Measurements from ENCODE around the gene RTP2.
A peak's percentile ranks its signal among the peaks of the same experiment; 100 is the strongest.

The RTP2 gene

DNA sequence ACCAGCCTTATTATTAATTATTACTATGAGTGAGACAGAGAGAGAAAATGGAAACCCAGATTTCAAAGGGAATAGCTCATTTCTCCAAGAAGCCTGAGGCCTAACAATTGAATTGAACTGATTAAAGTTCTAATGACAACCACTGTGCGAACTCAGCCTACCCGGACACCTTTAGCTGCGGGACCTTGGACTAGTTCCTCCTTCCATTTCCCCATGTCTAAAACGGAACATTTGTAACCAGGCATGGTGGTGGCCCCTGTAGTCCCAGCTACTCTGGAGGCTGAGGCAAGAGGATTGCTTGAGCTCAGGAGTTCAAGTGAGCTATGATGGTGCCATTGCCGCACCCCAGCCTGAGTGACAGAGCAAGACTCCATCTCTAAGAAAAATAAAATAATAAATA, 16.4 kb upstream of the RTP2 start:
- TF ChIP-seq TAF1 (IDR thresholded peaks at IDR 0.05; ENCODE audit: low read depth, low read length) = no peak
- no peak for TF ChIP-seq POU2F2 (IDR thresholded peaks at IDR 0.05; ENCODE audit: low read depth, low read length)
- no peak for TF ChIP-seq SPI1 (IDR thresholded peaks at IDR 0.05; ENCODE audit: low read depth, low read length)

DNA sequence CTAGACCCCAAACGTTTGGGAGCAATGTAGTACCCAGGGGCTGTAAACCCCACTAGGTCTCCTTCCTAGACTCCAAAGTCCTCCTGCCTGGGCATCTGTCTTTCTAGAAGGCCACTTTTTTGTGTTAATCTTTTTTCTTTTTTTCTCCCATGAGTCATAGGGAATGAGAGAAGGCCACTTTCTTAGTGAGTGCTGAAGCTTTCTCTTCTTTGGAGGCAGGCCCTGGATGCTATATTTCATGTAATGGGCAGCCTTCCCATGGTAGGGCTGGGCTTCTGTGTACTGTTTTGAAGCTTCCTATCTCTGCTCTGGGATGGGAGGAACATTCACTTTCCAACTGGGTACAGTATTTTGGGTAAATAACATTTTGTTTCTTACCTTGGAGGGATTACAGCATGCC, 15.2 kb upstream of the RTP2 start:
- FAIRE-seq (no peak), DNase-seq (ENCODE audit: insufficient read length, low spot score) (no peak)
- TF ChIP-seq POLR2AphosphoS5 (IDR thresholded peaks at IDR 0.05; ENCODE audit: low read depth, low read length) (no peak), SPI1 (IDR thresholded peaks at IDR 0.05; ENCODE audit: low read depth, low read length) (no peak), POU2F2 (IDR thresholded peaks at IDR 0.05; ENCODE audit: low read depth, low read length) (no peak), POLR2A (IDR thresholded peaks at IDR 0.05; ENCODE audit: low read depth, low read length) (no peak)

More for the DNA sequence above, 16.4 kb upstream of the RTP2 start:
- FAIRE-seq (no peak), DNase-seq (ENCODE audit: insufficient read length, low spot score) (no peak)

GRCh38 chr3:187714404-187714979, 12.1 kb upstream of the RTP2 start:
- DNase-seq (ENCODE audit: insufficient read length, low spot score) = peak; percentile 47
- peak; percentile 87 for FAIRE-seq
- no peak for TF ChIP-seq POLR2A (IDR thresholded peaks at IDR 0.05; ENCODE audit: low read depth, low read length)
- no peak for TF ChIP-seq TAF1 (IDR thresholded peaks at IDR 0.05; ENCODE audit: low read depth, low read length)
- no peak for TF ChIP-seq PAX5 (IDR thresholded peaks at IDR 0.05; ENCODE audit: insufficient read depth, low read length, severe bottlenecking)
- no peak for TF ChIP-seq SPI1 (IDR thresholded peaks at IDR 0.05; ENCODE audit: low read depth, low read length)
- TF ChIP-seq POU2F2 (IDR thresholded peaks at IDR 0.05; ENCODE audit: low read depth, low read length) = no peak
- TF ChIP-seq POLR2AphosphoS5 (IDR thresholded peaks at IDR 0.05; ENCODE audit: low read depth, low read length) = no peak

DNA sequence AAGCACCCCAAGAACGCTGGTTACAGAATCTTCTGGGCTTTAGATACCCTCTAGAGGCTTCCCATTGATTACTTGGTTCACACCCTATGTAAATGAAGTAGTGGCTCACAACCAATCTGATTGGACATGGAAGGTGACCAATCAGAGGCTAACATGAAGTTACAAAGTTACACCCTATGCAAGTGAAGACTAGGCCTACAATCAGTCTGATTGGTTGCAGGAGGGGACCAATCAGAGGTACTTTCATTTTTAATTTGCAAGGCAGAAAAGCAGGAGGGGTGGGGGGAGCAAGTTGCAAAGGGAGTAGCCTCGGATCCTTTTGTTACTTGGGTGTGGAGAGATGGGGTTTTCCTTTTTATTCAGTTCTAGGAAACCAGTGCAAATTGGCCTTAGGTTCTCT, 11.1 kb upstream of the RTP2 start:
- TF ChIP-seq POLR2AphosphoS5 (IDR thresholded peaks at IDR 0.05; ENCODE audit: low read depth, low read length) (no peak), SPI1 (IDR thresholded peaks at IDR 0.05; ENCODE audit: low read depth, low read length) (no peak), POLR2A (IDR thresholded peaks at IDR 0.05; ENCODE audit: low read depth, low read length) (no peak), TAF1 (IDR thresholded peaks at IDR 0.05; ENCODE audit: low read depth, low read length) (no peak), PAX5 (IDR thresholded peaks at IDR 0.05; ENCODE audit: insufficient read depth, low read length, severe bottlenecking) (no peak), POU2F2 (IDR thresholded peaks at IDR 0.05; ENCODE audit: low read depth, low read length) (no peak)
- DNase-seq (ENCODE audit: insufficient read length, low spot score) = no peak
- no peak for FAIRE-seq

DNA sequence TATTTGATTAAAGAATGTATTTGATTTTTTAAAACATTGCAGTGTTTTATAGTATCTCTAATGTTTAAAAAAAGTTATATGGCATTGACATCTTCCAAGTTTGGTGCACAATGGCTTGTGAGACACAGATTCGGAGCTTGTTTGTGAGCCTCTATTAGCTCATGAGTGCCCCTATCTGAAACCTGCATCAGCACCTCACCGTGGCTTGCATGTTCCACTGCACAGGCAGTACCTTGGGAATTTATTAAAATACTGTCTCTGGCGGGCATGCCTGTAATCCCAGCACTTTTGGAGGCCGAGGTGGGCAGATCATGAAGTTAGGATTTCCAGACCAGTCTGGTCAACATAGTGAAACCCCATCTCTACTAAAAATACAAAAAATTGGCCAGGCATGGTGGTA, 6.8 kb upstream of the RTP2 start:
- no peak for TF ChIP-seq TAF1 (IDR thresholded peaks at IDR 0.05; ENCODE audit: low read depth, low read length)
- TF ChIP-seq POU2F2 (IDR thresholded peaks at IDR 0.05; ENCODE audit: low read depth, low read length) = no peak
- no peak for TF ChIP-seq SPI1 (IDR thresholded peaks at IDR 0.05; ENCODE audit: low read depth, low read length)
- TF ChIP-seq PAX5 (IDR thresholded peaks at IDR 0.05; ENCODE audit: insufficient read depth, low read length, severe bottlenecking) = no peak
- TF ChIP-seq POLR2AphosphoS5 (IDR thresholded peaks at IDR 0.05; ENCODE audit: low read depth, low read length) = no peak
- TF ChIP-seq POLR2A (IDR thresholded peaks at IDR 0.05; ENCODE audit: low read depth, low read length) = no peak
- FAIRE-seq = no peak
- DNase-seq (ENCODE audit: insufficient read length, low spot score) = no peak

GRCh38 chr3:187708696-187709095, 6.3 kb upstream of the RTP2 start:
- TF ChIP-seq PAX5 (IDR thresholded peaks at IDR 0.05; ENCODE audit: insufficient read depth, low read length, severe bottlenecking) = no peak
- no peak for TF ChIP-seq POLR2AphosphoS5 (IDR thresholded peaks at IDR 0.05; ENCODE audit: low read depth, low read length)
- TF ChIP-seq SPI1 (IDR thresholded peaks at IDR 0.05; ENCODE audit: low read depth, low read length) = no peak
- TF ChIP-seq TAF1 (IDR thresholded peaks at IDR 0.05; ENCODE audit: low read depth, low read length) = no peak
- TF ChIP-seq POU2F2 (IDR thresholded peaks at IDR 0.05; ENCODE audit: low read depth, low read length) = no peak
- TF ChIP-seq POLR2A (IDR thresholded peaks at IDR 0.05; ENCODE audit: low read depth, low read length) = no peak
- no peak for FAIRE-seq
- no peak for DNase-seq (ENCODE audit: insufficient read length, low spot score)

- DNase-seq (ENCODE audit: insufficient read length, low spot score) (no peak), FAIRE-seq (no peak)
Observed at GRCh38 chr3:187706971-187707370, 4.6 kb upstream of the RTP2 start.

GRCh38 chr3:187705164-187705563, 2.8 kb upstream of the RTP2 start:
- DNase-seq (ENCODE audit: insufficient read length, low spot score) = no peak
- FAIRE-seq = no peak
- TF ChIP-seq POU2F2 (IDR thresholded peaks at IDR 0.05; ENCODE audit: low read depth, low read length) = no peak
- no peak for TF ChIP-seq POLR2AphosphoS5 (IDR thresholded peaks at IDR 0.05; ENCODE audit: low read depth, low read length)
- no peak for TF ChIP-seq SPI1 (IDR thresholded peaks at IDR 0.05; ENCODE audit: low read depth, low read length)
- no peak for TF ChIP-seq TAF1 (IDR thresholded peaks at IDR 0.05; ENCODE audit: low read depth, low read length)
- TF ChIP-seq POLR2A (IDR thresholded peaks at IDR 0.05; ENCODE audit: low read depth, low read length) = no peak
- no peak for TF ChIP-seq PAX5 (IDR thresholded peaks at IDR 0.05; ENCODE audit: insufficient read depth, low read length, severe bottlenecking)

More at GRCh38 chr3:187706971-187707370, 4.6 kb upstream of the RTP2 start:
- TF ChIP-seq PAX5 (IDR thresholded peaks at IDR 0.05; ENCODE audit: insufficient read depth, low read length, severe bottlenecking) = no peak
- TF ChIP-seq POU2F2 (IDR thresholded peaks at IDR 0.05; ENCODE audit: low read depth, low read length) = no peak
- no peak for TF ChIP-seq POLR2AphosphoS5 (IDR thresholded peaks at IDR 0.05; ENCODE audit: low read depth, low read length)
- TF ChIP-seq TAF1 (IDR thresholded peaks at IDR 0.05; ENCODE audit: low read depth, low read length) = no peak
- TF ChIP-seq SPI1 (IDR thresholded peaks at IDR 0.05; ENCODE audit: low read depth, low read length) = no peak
- no peak for TF ChIP-seq POLR2A (IDR thresholded peaks at IDR 0.05; ENCODE audit: low read depth, low read length)

- FAIRE-seq = no peak
- no peak for TF ChIP-seq TAF1 (IDR thresholded peaks at IDR 0.05; ENCODE audit: low read depth, low read length)
- no peak for TF ChIP-seq POU2F2 (IDR thresholded peaks at IDR 0.05; ENCODE audit: low read depth, low read length)
- no peak for TF ChIP-seq SPI1 (IDR thresholded peaks at IDR 0.05; ENCODE audit: low read depth, low read length)
- no peak for TF ChIP-seq PAX5 (IDR thresholded peaks at IDR 0.05; ENCODE audit: insufficient read depth, low read length, severe bottlenecking)
- TF ChIP-seq POLR2AphosphoS5 (IDR thresholded peaks at IDR 0.05; ENCODE audit: low read depth, low read length) = no peak
- no peak for TF ChIP-seq POLR2A (IDR thresholded peaks at IDR 0.05; ENCODE audit: low read depth, low read length)
- DNase-seq (ENCODE audit: insufficient read length, low spot score) = no peak
Observed at GRCh38 chr3:187700249-187700648, 2.1 kb downstream of the RTP2 start.
